Esophagus muscularis mucosa (tissue), 4 donors: ENCODE results near the gene GPR87. TPM values are rescaled to one million over a fixed set of nuclear protein-coding genes. Genes with fewer than 3 reads are reported as not detected.

Experiments
- DNase-seq: peaks from one replicate; pipeline ENCODE4 v3.0.0-alpha.2; 2017; ENCODE audit errors: extremely low spot score
- H3K27ac ChIP-seq, 4 donors: fragments of 200-600 bp; sonication (generic); replicated peaks in 1 of 4; 1 replicate in 3 of 4; 2 replicates in 1 of 4; pipeline ENCODE4 v1.5.1; 2016 to 2019; ENCODE audit warnings: mild to moderate bottlenecking in 1 of 4
- H3K27me3 ChIP-seq, 4 donors: fragments of 200-600 bp; sonication (generic); one replicate each; pipeline versions ENCODE4 v1.5.1 to v1.6.0; 2016 to 2019
- H3K36me3 ChIP-seq, 4 donors: fragments of 200-600 bp; sonication (generic); one replicate each; pipeline ENCODE4 v1.5.1; 2016 to 2019
- H3K4me1 ChIP-seq, 4 donors: fragments of 200-600 bp; sonication (generic); one replicate each; pipeline ENCODE4 v1.5.1; 2016 to 2019
- H3K4me3 ChIP-seq, 4 donors: fragments of 200-600 bp; sonication (generic); 1 replicate in 2 of 4; 2 replicates in 2 of 4; pipeline ENCODE4 v1.5.1; 2016 to 2019; ENCODE audit warnings: mild to moderate bottlenecking in 4 of 4, moderate library complexity in 1 of 4
- H3K9me3 ChIP-seq, 4 donors: fragments of 200-600 bp; sonication (generic); 1 replicate in 3 of 4; 2 replicates in 1 of 4; pipeline ENCODE4 v1.5.1; 2016 to 2019
- EP300 ChIP-seq: sonication (generic); formaldehyde crosslinking; IDR thresholded peaks from one replicate; pipeline ENCODE4 v1.6.1; 2017; ENCODE audit warnings: antibody characterized with exemption
- POLR2A ChIP-seq: fragments of 450-650 bp; IDR thresholded peaks from one replicate; pipeline ENCODE4 v1.6.1; 2017; ENCODE audit warnings: antibody characterized with exemption, moderate library complexity, mild to moderate bottlenecking, low read depth
- POLR2AphosphoS5 ChIP-seq, 2 donors: sonication (generic); formaldehyde crosslinking; IDR thresholded peaks; one replicate each; pipeline ENCODE4 v1.6.1; 2017; ENCODE audit warnings: antibody characterized with exemption in 2 of 2
- WGBS: methylation state at CpG from one replicate; pipeline ENCODE4 v1.1.5; 2018; 5-methylcytosine and 5-hydroxymethylcytosine counted together
- intact Hi-C: fragments of 100-400 bp; cut with DNase I; formaldehyde crosslinking; loops from one replicate; pipeline ENCODE4 v1.15.1; 2023
- total RNA-seq, 4 donors: library from RNA; depleted of rRNA; stranded (reverse); fragments of >200 nt; gene quantifications; one replicate each; pipeline versions ENCODE4 v1.1.0 to v1.2.1, GENCODE V29; 2016
- TF ChIP-seq, protein P1 (sequence below), 3 experiments: fragments of 200-600 bp in 2 of 3; fragments of 450-650 bp in 1 of 3; sonication (generic) in 2 of 3; IDR thresholded peaks; one replicate each; pipeline ENCODE4 v1.5.1; 2017 to 2019; ENCODE audit warnings: antibody characterized with exemption in 3 of 3, mild to moderate bottlenecking in 2 of 3, moderate library complexity in 1 of 3

The GPR87 gene
- total RNA-seq, 4 donors from 2014 or later, result not detected

DNA sequence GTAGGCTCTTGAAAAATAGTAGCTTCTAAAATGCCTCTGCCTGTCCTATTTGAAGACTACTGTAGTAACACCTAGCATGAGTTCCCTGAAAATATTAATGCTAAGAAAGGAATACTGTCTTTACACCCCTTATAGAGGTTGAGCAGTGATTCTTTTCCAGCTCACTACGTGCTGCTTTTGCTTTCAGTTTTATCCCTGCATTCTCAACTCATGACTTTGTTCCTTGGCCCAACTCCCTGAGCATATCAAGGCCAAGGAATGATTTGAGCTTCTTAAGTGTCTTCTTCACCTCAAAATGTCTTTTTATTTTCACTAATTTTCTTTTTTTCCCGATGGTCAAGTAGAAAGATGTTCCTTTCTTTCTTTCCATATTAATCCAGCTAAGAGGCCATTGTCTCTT, 29.2 kb upstream of the GPR87 start:
- H3K27ac ChIP-seq, result peak overlapping the region; percentile 5 to 76 (median 58)
- intact Hi-C loops, result no loop called here
- H3K9me3 ChIP-seq, result no peaks in the 10 kb centered on the region
- H3K4me3 ChIP-seq, result peak overlapping the region; percentile 29 to 38 (median 33)
- TF ChIP-seq EP300, result no peak
- no peak for TF ChIP-seq POLR2AphosphoS5 (IDR thresholded peaks at IDR 0.05)
- TF ChIP-seq, protein P1, sequence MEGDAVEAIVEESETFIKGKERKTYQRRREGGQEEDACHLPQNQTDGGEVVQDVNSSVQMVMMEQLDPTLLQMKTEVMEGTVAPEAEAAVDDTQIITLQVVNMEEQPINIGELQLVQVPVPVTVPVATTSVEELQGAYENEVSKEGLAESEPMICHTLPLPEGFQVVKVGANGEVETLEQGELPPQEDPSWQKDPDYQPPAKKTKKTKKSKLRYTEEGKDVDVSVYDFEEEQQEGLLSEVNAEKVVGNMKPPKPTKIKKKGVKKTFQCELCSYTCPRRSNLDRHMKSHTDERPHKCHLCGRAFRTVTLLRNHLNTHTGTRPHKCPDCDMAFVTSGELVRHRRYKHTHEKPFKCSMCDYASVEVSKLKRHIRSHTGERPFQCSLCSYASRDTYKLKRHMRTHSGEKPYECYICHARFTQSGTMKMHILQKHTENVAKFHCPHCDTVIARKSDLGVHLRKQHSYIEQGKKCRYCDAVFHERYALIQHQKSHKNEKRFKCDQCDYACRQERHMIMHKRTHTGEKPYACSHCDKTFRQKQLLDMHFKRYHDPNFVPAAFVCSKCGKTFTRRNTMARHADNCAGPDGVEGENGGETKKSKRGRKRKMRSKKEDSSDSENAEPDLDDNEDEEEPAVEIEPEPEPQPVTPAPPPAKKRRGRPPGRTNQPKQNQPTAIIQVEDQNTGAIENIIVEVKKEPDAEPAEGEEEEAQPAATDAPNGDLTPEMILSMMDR (IDR thresholded peaks at IDR 0.05), result no peak
- TF ChIP-seq POLR2A, result no peak
- H3K4me1 ChIP-seq, result peaks cover 0 to 12% (median 6%) of the 10 kb centered on the region in 4 donors
- no peaks in the 10 kb centered on the region for H3K27me3 ChIP-seq
- no peak for DNase-seq
- 43% methylated on average over 2 of the region's 2 CpGs for WGBS
- no peaks in the 10 kb centered on the region for H3K36me3 ChIP-seq

DNA sequence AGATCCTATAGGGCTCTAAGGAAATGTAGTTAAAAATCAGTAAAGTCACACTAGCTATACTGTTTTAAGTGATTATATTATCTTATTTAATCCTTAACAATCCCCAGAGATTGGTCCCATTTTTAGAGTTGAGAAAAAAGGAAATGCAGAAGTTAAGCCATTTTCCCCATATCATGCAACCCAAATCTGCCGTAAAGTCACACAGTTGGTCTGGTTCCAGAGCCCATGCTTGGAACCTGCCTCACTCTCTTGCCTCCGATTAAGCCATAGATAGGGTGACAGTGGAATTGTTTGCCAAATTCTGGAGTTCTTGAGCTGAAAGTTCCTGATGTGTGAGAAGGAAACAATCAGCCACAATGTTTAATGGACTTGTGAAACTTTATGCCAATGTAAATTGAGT, 15.1 kb upstream of the GPR87 start:
- H3K4me1 ChIP-seq, result peaks cover 0 to 8% (median 4%) of the 10 kb centered on the region in 4 donors
- H3K4me3 ChIP-seq, result no peak overlapping the region
- no peaks in the 10 kb centered on the region for H3K36me3 ChIP-seq
- no peak for DNase-seq
- H3K27ac ChIP-seq, result no peak overlapping the region
- TF ChIP-seq EP300 (no peak), POLR2AphosphoS5 (IDR thresholded peaks at IDR 0.05) (no peak), POLR2A (no peak)
- TF ChIP-seq, protein P1 (IDR thresholded peaks at IDR 0.05), result no peak
- WGBS, result 80% methylated on average over 2 of the region's 2 CpGs
- H3K9me3 ChIP-seq, result no peaks in the 10 kb centered on the region
- H3K27me3 ChIP-seq, result no peaks in the 10 kb centered on the region
- intact Hi-C loops, result no loop called here

DNA sequence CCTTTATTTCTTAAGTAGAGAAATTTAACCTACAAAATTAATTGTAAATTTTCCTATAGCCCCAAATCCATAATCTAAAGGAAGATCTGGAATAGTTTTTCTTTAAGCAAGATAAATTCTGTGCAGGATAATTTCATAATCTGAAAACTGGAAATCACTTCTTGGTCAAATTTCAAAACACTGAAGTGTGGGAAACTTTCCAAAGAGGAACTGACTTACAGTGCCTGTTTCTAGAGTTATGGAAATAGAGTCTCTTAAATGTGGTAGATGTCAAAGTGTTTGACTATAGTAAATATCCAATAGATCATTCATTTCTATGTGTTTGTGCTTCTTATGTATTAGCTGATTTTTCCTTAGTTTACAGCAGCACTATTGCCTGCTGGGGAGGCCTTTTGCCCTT, 14.3 kb upstream of the GPR87 start:
- no peak overlapping the region for H3K27ac ChIP-seq
- intact Hi-C loops, result no loop called here
- H3K4me3 ChIP-seq, result no peak overlapping the region
- no peaks in the 10 kb centered on the region for H3K36me3 ChIP-seq
- H3K9me3 ChIP-seq, result no peaks in the 10 kb centered on the region
- H3K27me3 ChIP-seq, result no peaks in the 10 kb centered on the region
- H3K4me1 ChIP-seq, result peaks cover 0 to 8% (median 4%) of the 10 kb centered on the region in 4 donors
- DNase-seq, result no peak
- TF ChIP-seq POLR2AphosphoS5 (IDR thresholded peaks at IDR 0.05), result no peak
- no peak for TF ChIP-seq POLR2A
- TF ChIP-seq, protein P1 (IDR thresholded peaks at IDR 0.05), result no peak
- TF ChIP-seq EP300, result no peak

GRCh38 chr3:151330379-151330778, 13.8 kb upstream of the GPR87 start:
- intact Hi-C loops, result no loop called here

DNA sequence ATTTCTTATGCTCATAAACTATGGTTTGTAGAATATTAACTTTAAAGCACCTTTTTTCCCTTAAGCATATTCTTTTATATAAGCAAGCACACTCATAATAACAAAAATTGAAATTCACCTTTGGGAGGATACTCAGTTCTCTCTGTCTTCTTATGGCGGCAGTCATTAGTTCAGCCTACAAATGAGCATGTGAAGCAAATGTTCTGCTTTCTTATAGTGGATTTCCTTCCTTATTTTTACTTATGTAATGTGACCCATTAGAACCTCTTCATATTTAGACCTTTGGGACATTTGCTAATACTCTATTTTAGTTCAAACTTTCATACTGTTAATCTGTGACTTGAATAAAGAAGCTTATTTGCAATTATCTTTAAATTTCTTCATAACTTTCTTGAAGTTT, 12.7 kb upstream of the GPR87 start, which contains the start of gene P2RY13:
Gene P2RY13 (minus strand): TSS at position 187 of the 400 bp plus-strand sequence. CDS start 21 bp downstream, at position 166.
- no peak within 1 kb of the TSS for H3K27ac ChIP-seq
- intact Hi-C loops, result no loop called here
- no peaks in the 10 kb centered on the region for H3K36me3 ChIP-seq
- peaks cover 0 to 8% (median 4%) of the 10 kb centered on the region in 4 donors for H3K4me1 ChIP-seq
- peak within 1 kb of the TSS; percentile 0 to 28 (median 8) for H3K4me3 ChIP-seq
- TF ChIP-seq, protein P1 (IDR thresholded peaks at IDR 0.05), result no peak
- TF ChIP-seq POLR2AphosphoS5 (IDR thresholded peaks at IDR 0.05), result no peak
- no peak for TF ChIP-seq POLR2A
- no peak for TF ChIP-seq EP300
- no peaks in the 10 kb centered on the region for H3K9me3 ChIP-seq
- H3K27me3 ChIP-seq, result no peaks in the 10 kb centered on the region
- WGBS, result 76% methylated on average over 1 of the region's 1 CpG
- no peak for DNase-seq

More at GRCh38 chr3:151330379-151330778, 13.8 kb upstream of the GPR87 start:
- TF ChIP-seq, protein P1 (IDR thresholded peaks at IDR 0.05), result no peak
- TF ChIP-seq POLR2AphosphoS5 (IDR thresholded peaks at IDR 0.05) (no peak), EP300 (no peak), POLR2A (no peak)
- no peak overlapping the region for H3K27ac ChIP-seq
- H3K27me3 ChIP-seq, result no peaks in the 10 kb centered on the region
- no peaks in the 10 kb centered on the region for H3K36me3 ChIP-seq
- H3K4me1 ChIP-seq, result peaks cover 0 to 8% (median 4%) of the 10 kb centered on the region in 4 donors
- no peak overlapping the region for H3K4me3 ChIP-seq
- no peaks in the 10 kb centered on the region for H3K9me3 ChIP-seq
- 75% methylated on average over 4 of the region's 4 CpGs for WGBS
- no peak for DNase-seq
